ENCODE results near the gene ZNF69. TPM values are rescaled to one million over a fixed set of nuclear protein-coding genes. Genes with fewer than 3 reads are reported as not detected.
"Not testable (repeated sequence)": the region's sequence is repeated elsewhere in the genome, so short reads cannot be mapped to it uniquely, and the experiment has no call there.

The ZNF69 gene
- total RNA-seq, 1 donor from 2014 or later: 20.1 TPM

- no peak overlapping the region for H3K27ac Mint-ChIP-seq
- no peaks in the 10 kb centered on the region for H3K27me3 Mint-ChIP-seq
- no peaks in the 10 kb centered on the region for H3K4me1 Mint-ChIP-seq (ENCODE audit: unreplicated experiment)
These were observed 34.2 kb upstream of the ZNF69 start for GRCh38 chr19:11853358-11853757.

GRCh38 chr19:11856596-11857250 lies 30.9 kb upstream of the ZNF69 start:
- no peak for TF ChIP-seq CTCF (conservative IDR thresholded peaks at IDR 0.05)

More at GRCh38 chr19:11853358-11853757, 34.2 kb upstream of the ZNF69 start:
- no peak for DNase-seq (ENCODE audit: extremely low spot score, unreplicated experiment)
- H3K4me3 Mint-ChIP-seq: no peak overlapping the region
- H3K9me3 Mint-ChIP-seq: peaks cover 14% of the 10 kb centered on the region
- no peak for TF ChIP-seq CTCF (conservative IDR thresholded peaks at IDR 0.05)
- peaks cover 8% of the 10 kb centered on the region for H3K36me3 Mint-ChIP-seq

GRCh38 chr19:11860721-11861120 lies 26.9 kb upstream of the ZNF69 start:
- no peak for TF ChIP-seq CTCF (conservative IDR thresholded peaks at IDR 0.05)
- peaks cover 9% of the 10 kb centered on the region for H3K9me3 Mint-ChIP-seq
- DNase-seq (ENCODE audit: extremely low spot score, unreplicated experiment): no peak

More at GRCh38 chr19:11856596-11857250, 30.9 kb upstream of the ZNF69 start:
- peak overlapping the region; percentile 64 for H3K4me3 Mint-ChIP-seq
- no peaks in the 10 kb centered on the region for H3K4me1 Mint-ChIP-seq (ENCODE audit: unreplicated experiment)
- no peaks in the 10 kb centered on the region for H3K27me3 Mint-ChIP-seq
- H3K36me3 Mint-ChIP-seq: peaks cover 8% of the 10 kb centered on the region
- H3K9me3 Mint-ChIP-seq: peaks cover 9% of the 10 kb centered on the region
- DNase-seq (ENCODE audit: extremely low spot score, unreplicated experiment): no peak
- peak overlapping the region; percentile 97 for H3K27ac Mint-ChIP-seq

DNA sequence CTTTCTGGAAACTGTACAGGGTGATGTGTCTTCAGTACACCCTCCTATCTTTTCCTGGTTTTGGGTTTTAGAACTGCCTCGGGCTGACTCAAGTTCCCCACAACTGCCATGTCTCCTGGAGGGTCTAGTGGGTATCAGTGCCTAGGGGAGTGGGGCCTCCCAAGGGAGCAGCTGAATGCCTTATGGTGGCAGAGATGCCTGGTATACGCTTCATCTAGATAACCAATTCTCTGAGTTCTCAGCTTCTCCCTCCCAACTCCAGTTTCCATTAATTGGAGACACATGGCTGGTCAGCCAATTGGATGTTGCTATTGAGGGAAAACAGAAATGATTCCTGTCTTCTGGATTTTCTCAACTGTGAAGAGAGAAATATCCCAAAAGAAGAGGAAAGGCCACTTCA lies 26.3 kb upstream of the ZNF69 start:
- no peak for DNase-seq (ENCODE audit: extremely low spot score, unreplicated experiment)
- no peak overlapping the region for H3K27ac Mint-ChIP-seq
- H3K36me3 Mint-ChIP-seq: peaks cover 3% of the 10 kb centered on the region
- no peak overlapping the region for H3K4me3 Mint-ChIP-seq
- no peaks in the 10 kb centered on the region for H3K27me3 Mint-ChIP-seq
- H3K4me1 Mint-ChIP-seq (ENCODE audit: unreplicated experiment): no peaks in the 10 kb centered on the region
- no peak for TF ChIP-seq CTCF (conservative IDR thresholded peaks at IDR 0.05)
- peaks cover 6% of the 10 kb centered on the region for H3K9me3 Mint-ChIP-seq

More at GRCh38 chr19:11860721-11861120, 26.9 kb upstream of the ZNF69 start:
- Mint-ChIP-seq H3K27me3 (no peaks in the 10 kb centered on the region), H3K27ac (no peak overlapping the region), H3K4me1 (ENCODE audit: unreplicated experiment) (no peaks in the 10 kb centered on the region), H3K36me3 (peaks cover 8% of the 10 kb centered on the region), H3K4me3 (no peak overlapping the region)

DNA sequence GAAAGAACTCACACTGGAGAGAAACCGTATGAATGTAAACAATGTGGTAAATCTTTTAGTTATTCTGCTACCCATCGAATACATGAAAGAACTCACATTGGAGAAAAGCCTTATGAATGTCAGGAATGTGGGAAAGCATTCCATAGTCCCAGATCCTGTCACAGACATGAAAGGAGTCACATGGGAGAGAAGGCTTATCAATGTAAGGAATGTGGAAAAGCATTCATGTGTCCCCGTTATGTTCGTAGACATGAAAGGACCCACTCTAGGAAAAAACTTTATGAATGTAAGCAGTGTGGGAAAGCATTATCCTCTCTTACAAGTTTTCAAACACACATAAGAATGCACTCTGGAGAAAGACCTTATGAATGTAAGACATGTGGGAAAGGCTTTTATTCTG lies 19.8 kb upstream of the ZNF69 start:
- not testable (repeated sequence) for H3K27me3 Mint-ChIP-seq; H3K9me3 Mint-ChIP-seq; H3K27ac Mint-ChIP-seq; H3K4me1 Mint-ChIP-seq (ENCODE audit: unreplicated experiment); H3K4me3 Mint-ChIP-seq; H3K36me3 Mint-ChIP-seq; DNase-seq (ENCODE audit: extremely low spot score, unreplicated experiment)

DNA sequence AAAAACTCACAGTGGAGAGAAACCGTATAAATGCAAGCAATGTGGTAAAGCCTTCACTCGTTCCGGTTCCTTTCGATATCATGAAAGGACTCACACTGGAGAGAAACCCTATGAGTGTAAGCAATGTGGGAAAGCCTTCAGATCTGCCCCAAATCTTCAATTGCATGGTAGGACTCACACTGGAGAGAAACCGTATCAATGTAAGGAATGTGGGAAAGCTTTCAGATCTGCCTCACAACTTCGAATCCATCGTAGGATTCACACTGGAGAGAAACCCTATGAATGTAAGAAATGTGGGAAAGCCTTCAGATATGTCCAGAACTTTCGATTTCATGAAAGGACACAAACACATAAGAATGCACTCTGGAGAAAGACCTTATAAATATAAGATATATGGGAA lies 19.4 kb upstream of the ZNF69 start:
- Mint-ChIP-seq H3K27me3 (no peaks in the 10 kb centered on the region), H3K27ac (no peak overlapping the region), H3K36me3 (peaks cover 3% of the 10 kb centered on the region), H3K4me1 (ENCODE audit: unreplicated experiment) (no peaks in the 10 kb centered on the region), H3K9me3 (peaks cover 8% of the 10 kb centered on the region), H3K4me3 (no peak overlapping the region)
- TF ChIP-seq CTCF (conservative IDR thresholded peaks at IDR 0.05): no peak
- DNase-seq (ENCODE audit: extremely low spot score, unreplicated experiment): no peak

Data from type B pancreatic cell (in vitro differentiated cells).